ENCODE results near the gene ATP5F1B. TPM values are rescaled to one million over a fixed set of nuclear protein-coding genes. Genes with fewer than 3 reads are reported as not detected.

The ATP5F1B gene
- total and polyA plus RNA-seq, 4 donors, result 216 to 537 (median 389) TPM

DNA sequence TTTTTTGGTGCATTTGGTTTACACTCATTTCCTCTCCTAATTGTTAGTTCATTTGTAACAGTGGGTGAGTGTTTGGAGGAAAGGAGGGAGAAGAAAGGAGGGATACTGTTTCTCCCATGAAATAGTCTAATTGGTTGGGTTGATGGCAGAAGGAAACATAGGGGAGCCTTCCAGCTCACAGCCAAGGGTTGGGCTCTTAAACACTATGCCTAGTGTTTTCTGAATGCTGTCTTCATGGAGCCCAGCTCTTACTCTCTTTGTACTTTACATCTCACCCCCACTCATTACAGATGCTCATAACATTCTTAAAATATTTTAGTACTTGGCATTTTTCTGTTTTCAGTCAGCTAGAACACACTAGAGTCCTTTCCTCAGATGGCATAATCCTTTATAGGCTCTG lies 53.8 kb downstream of the ATP5F1B start:
- H3K36me3 ChIP-seq (ENCODE audit: control insufficient read depth in 4 of 4, insufficient read depth in 4 of 4, low read length in 4 of 4), result peaks cover 13 to 40% (median 24%) of the 10 kb centered on the region in 4 donors

DNA sequence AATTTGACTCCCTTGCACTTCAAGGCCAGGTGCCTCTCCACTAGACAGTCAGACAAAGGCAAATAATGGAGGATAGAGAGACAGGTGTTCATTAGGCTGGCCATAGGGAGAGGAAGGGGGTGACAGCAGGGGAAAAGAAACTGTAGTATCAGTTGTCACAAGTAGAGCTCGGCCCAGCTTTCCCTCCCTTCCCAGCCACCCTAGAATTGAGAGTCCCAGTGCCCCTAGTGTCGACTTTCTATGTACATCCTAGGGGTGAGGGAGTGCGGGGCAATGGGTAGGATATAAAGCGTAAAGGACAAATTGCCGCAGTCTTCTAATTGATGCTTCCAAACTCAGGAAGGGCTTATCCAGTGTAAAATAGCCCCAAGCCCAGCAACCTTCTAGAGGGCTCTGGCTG lies 54.7 kb downstream of the ATP5F1B start:
- TF ChIP-seq, protein P1, sequence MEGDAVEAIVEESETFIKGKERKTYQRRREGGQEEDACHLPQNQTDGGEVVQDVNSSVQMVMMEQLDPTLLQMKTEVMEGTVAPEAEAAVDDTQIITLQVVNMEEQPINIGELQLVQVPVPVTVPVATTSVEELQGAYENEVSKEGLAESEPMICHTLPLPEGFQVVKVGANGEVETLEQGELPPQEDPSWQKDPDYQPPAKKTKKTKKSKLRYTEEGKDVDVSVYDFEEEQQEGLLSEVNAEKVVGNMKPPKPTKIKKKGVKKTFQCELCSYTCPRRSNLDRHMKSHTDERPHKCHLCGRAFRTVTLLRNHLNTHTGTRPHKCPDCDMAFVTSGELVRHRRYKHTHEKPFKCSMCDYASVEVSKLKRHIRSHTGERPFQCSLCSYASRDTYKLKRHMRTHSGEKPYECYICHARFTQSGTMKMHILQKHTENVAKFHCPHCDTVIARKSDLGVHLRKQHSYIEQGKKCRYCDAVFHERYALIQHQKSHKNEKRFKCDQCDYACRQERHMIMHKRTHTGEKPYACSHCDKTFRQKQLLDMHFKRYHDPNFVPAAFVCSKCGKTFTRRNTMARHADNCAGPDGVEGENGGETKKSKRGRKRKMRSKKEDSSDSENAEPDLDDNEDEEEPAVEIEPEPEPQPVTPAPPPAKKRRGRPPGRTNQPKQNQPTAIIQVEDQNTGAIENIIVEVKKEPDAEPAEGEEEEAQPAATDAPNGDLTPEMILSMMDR (IDR thresholded peaks at IDR 0.05; ENCODE audit: control extremely low read depth, extremely low read depth), result no peak

More for the DNA sequence above, 53.8 kb downstream of the ATP5F1B start:
- H3K4me1 ChIP-seq (ENCODE audit: control insufficient read depth in 5 of 5, insufficient read depth in 5 of 5, low read length in 5 of 5), result peaks cover 0 to 2% (median 0%) of the 10 kb centered on the region in 5 donors
- peak in 1 of 3 donors; percentile 27 for DNase-seq
- H3K27me3 ChIP-seq (ENCODE audit: control insufficient read depth in 3 of 3, insufficient read depth in 3 of 3, low read length in 2 of 3), result no peaks in the 10 kb centered on the region
- H3K4me3 ChIP-seq, result no peak overlapping the region
- no peak overlapping the region for H3K9ac ChIP-seq (ENCODE audit: insufficient read depth in 1 of 2, low read length in 2 of 2)
- no peak for ATAC-seq (ENCODE audit: insufficient read depth, low FRiP score)
- no peaks in the 10 kb centered on the region for H3K9me3 ChIP-seq (ENCODE audit: control insufficient read depth in 4 of 4, insufficient read depth in 3 of 4, low read length in 3 of 4)
- no peak overlapping the region for H3K27ac ChIP-seq (ENCODE audit: low read depth in 1 of 2, low read length in 1 of 2)
- TF ChIP-seq, protein P1 (IDR thresholded peaks at IDR 0.05; ENCODE audit: control extremely low read depth, extremely low read depth), result no peak

DNA sequence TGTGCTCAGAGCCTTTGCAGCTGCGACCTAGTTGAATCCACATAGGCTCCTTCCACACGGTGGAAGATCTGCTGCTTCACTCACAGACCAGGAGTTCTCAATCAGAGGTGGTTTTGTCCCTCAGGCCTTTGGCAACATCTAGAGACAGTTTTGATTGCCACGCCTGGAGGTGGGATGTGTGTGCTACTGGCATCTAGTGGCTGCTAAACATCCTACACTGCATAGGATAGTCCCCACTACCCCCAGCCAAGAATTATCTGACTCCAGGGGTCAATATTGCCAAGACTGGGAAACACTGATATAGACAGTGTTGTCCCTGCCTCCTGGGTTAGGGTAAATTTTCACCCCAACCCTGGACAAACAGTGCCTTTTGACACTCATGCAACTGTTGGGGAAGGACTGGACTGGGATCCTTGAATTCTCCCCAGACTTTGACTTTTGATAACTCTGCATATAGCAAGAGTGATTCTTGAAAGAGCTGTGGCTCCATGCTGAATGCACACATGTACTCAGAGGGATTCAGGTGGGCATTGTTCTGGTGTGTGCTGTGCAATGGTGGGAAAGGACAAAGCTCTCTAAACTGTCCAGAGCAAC lies 55.5 kb downstream of the ATP5F1B start:
- Histone ChIP-seq H3K27ac (ENCODE audit: low read depth in 1 of 2, low read length in 1 of 2) (no peak overlapping the region), H3K4me1 (ENCODE audit: control insufficient read depth in 5 of 5, insufficient read depth in 5 of 5, low read length in 5 of 5) (peaks cover 0 to 2% (median 0%) of the 10 kb centered on the region in 5 donors), H3K4me3 (no peak overlapping the region), H3K36me3 (ENCODE audit: control insufficient read depth in 4 of 4, insufficient read depth in 4 of 4, low read length in 4 of 4) (peaks cover 10 to 33% (median 20%) of the 10 kb centered on the region in 4 donors), H3K27me3 (ENCODE audit: control insufficient read depth in 3 of 3, insufficient read depth in 3 of 3, low read length in 2 of 3) (no peaks in the 10 kb centered on the region), H3K9me3 (ENCODE audit: control insufficient read depth in 4 of 4, insufficient read depth in 3 of 4, low read length in 3 of 4) (no peaks in the 10 kb centered on the region), H3K9ac (ENCODE audit: insufficient read depth in 1 of 2, low read length in 2 of 2) (no peak overlapping the region)
- TF ChIP-seq, protein P1 (IDR thresholded peaks at IDR 0.05; ENCODE audit: control extremely low read depth, extremely low read depth), result no peak
- WGBS, 2 donors, result 56 to 62% methylated on average over 3 of the region's 3 CpGs
- ATAC-seq (ENCODE audit: insufficient read depth, low FRiP score) (no peak), DNase-seq (no peak)

More for the DNA sequence above, 54.7 kb downstream of the ATP5F1B start:
- DNase-seq (no peak), ATAC-seq (ENCODE audit: insufficient read depth, low FRiP score) (no peak)
- Histone ChIP-seq H3K27ac (ENCODE audit: low read depth in 1 of 2, low read length in 1 of 2) (no peak overlapping the region), H3K27me3 (ENCODE audit: control insufficient read depth in 3 of 3, insufficient read depth in 3 of 3, low read length in 2 of 3) (no peaks in the 10 kb centered on the region), H3K4me1 (ENCODE audit: control insufficient read depth in 5 of 5, insufficient read depth in 5 of 5, low read length in 5 of 5) (peaks cover 0 to 2% (median 0%) of the 10 kb centered on the region in 5 donors), H3K4me3 (no peak overlapping the region), H3K9me3 (ENCODE audit: control insufficient read depth in 4 of 4, insufficient read depth in 3 of 4, low read length in 3 of 4) (no peaks in the 10 kb centered on the region), H3K36me3 (ENCODE audit: control insufficient read depth in 4 of 4, insufficient read depth in 4 of 4, low read length in 4 of 4) (peaks cover 13 to 34% (median 22%) of the 10 kb centered on the region in 4 donors), H3K9ac (ENCODE audit: insufficient read depth in 1 of 2, low read length in 2 of 2) (no peak overlapping the region)
- WGBS, 2 donors, result 79 to 83% methylated on average over 5 of the region's 5 CpGs

DNA sequence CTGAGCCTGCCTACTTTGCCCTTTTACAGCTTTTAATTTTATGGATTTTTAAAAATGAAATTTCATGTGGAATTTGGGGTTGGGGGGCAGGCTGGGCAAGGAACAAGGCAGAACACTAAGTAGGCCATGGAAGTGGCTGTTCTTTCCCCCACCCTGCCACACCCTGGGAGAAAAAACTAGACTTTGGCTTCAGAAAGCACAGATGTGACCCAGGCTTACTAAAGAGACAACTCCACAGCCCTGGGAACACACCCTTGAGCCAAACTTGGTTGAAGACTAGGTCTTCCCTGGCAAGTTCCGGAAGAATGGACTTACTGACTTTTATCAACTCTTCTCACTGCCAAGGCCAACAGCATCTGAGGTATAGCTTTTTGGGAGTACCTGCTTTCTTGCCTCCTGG lies 56.0 kb downstream of the ATP5F1B start:
- H3K27me3 ChIP-seq (ENCODE audit: control insufficient read depth in 3 of 3, insufficient read depth in 3 of 3, low read length in 2 of 3), result no peaks in the 10 kb centered on the region
- TF ChIP-seq, protein P1 (IDR thresholded peaks at IDR 0.05; ENCODE audit: control extremely low read depth, extremely low read depth), result no peak
- H3K9me3 ChIP-seq (ENCODE audit: control insufficient read depth in 4 of 4, insufficient read depth in 3 of 4, low read length in 3 of 4), result no peaks in the 10 kb centered on the region
- H3K27ac ChIP-seq (ENCODE audit: low read depth in 1 of 2, low read length in 1 of 2), result no peak overlapping the region
- no peak overlapping the region for H3K9ac ChIP-seq (ENCODE audit: insufficient read depth in 1 of 2, low read length in 2 of 2)
- H3K4me1 ChIP-seq (ENCODE audit: control insufficient read depth in 5 of 5, insufficient read depth in 5 of 5, low read length in 5 of 5), result peaks cover 0 to 2% (median 0%) of the 10 kb centered on the region in 5 donors
- DNase-seq (no peak), ATAC-seq (ENCODE audit: insufficient read depth, low FRiP score) (no peak)
- 90 to 93% methylated on average over 1 of the region's 1 CpG for WGBS, 2 donors
- H3K4me3 ChIP-seq, result no peak overlapping the region
- H3K36me3 ChIP-seq (ENCODE audit: control insufficient read depth in 4 of 4, insufficient read depth in 4 of 4, low read length in 4 of 4), result peaks cover 13 to 33% (median 20%) of the 10 kb centered on the region in 4 donors

Measured in lung (tissue), 12 donors.